Stimulated activated CD4-positive, alpha-beta T cell treated with anti-CD3 and anti-CD28 coated beads, TNF-alpha, amount 100 ng/mL, for 24 hours (primary cell): Measurements from ENCODE around the gene THSD4.

Experiments
- DNase-seq, 3 experiments: peaks; one replicate each; pipeline ENCODE4 v3.0.0-alpha.2; 2020; ENCODE audit warnings: low read depth in 3 of 3

Gene THSD4

DNA sequence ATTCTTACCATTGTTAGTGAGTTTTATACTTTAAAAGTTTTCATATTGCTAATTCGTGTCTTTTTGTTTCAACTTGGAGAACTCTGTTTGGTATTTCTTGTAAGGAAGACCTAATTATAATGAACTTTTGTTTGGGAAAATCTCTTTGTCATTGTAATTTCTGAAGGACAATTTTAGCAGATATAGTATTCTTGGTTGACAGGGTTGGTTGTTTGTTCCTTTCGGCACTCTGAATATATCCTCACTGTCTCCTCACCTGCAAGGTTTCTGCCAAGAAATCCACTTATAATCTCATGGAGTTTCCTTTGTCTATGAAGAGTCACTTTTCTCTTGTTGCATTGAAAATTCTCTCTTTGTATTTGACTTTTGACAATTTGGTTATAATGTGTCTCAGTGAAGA lies 469.9 kb downstream of the THSD4 start:
- DNase-seq, result no peak

DNA sequence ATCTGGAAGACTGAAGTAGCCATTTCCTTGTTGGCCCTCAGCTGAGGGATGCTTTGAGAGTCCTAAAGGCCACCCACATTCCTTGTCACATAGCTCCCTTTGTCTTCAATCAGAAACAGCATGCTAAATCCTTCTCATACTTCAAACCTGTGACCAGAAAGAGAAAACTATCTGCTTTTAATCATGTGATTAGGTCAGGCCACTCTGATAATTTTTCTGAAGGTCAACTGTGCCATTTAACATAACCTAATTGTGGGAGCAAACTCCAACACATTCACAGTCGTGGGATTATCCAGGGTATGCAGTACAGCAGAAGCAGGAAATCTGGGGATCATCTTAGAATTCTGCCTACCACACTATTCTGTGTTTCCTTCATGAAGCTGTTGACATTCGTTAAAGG lies 471.2 kb downstream of the THSD4 start:
- DNase-seq, result no peak

- DNase-seq, result no peak
These were observed 473.5 kb downstream of the THSD4 start for GRCh38 chr15:71588746-71589145.

- no peak for DNase-seq
These were observed 475.8 kb downstream of the THSD4 start for GRCh38 chr15:71591057-71591456.

DNA sequence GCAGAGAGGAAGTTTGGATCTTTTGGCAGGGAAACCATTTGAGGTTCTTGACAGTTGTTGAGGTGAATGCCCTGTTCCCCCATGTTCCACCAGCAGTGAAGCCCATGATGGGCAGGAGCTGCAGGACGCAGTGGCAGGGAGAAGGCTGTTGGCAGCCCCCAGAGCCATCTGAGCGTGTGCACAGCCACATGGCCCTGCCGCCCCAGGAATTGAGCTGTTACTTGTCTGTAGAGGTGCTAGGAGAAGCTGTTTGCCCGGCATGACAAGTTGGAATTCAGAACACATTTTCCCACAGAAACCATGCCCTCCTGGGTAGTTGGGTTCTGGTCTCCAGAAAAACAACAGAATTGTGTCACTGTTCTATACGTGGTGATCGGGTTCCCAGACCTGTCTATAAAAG lies 476.9 kb downstream of the THSD4 start:
- no peak for DNase-seq

- DNase-seq, result no peak
These were observed 480.7 kb downstream of the THSD4 start for GRCh38 chr15:71595846-71596553.

DNA sequence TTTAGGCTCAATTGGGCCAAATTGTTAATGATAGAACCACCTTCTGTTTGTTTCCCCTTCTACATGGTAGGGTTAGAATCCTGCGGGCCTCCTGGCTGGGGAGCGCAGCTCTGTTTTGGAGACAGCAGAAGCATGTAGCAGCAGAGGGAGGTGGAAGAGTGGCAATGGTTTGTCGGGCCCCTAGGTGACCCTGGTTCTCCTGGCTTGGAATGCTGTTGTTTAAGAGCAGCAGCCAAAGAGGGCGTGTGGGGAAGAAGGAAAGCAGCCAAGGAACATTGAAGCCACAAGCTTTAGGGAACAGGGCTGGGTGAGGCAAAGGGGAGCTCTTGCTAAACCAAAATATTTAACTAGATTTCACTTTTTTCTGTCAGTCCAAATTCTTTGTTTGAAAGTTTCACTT lies 481.4 kb downstream of the THSD4 start:
- no peak for DNase-seq

DNA sequence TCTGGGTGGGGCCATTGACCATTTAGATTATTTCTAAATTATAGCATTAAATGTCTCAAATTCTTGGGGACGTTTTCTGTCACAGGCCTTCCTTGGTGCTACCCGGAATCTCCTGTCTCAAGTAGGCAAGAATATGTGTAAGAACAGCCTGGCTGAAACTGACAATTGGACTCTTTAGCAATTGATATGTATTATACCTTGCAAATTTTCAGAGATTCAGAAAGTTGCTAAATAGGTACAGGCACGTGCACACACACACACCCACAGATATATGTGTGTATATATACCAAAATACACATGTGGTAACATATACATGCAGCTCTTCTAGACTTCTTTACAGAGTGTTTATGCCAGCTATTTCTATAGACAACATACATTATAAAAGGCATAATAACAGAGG lies 481.9 kb downstream of the THSD4 start:
- DNase-seq, result no peak

DNA sequence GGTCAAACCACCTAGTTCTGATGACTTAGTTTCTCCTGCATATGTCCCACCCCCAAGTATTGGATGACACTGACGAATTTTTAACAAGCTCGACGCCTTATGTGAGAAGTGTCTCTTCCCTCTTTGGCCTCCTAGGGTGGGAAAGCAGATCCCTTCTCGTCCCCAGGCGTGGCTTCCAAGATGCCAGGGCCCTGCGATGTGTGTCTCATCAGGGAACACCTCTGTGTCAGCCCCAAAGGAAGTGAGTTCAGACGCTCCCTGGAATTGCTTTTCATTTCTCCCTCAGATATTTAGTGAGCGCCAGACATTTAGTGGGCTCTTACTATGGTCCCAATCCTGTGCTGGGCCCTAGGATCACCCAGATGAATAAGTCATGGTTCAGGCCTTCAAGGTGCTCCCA lies 482.4 kb downstream of the THSD4 start:
- no peak for DNase-seq

- DNase-seq, result no peak
These were observed 483.5 kb downstream of the THSD4 start for GRCh38 chr15:71598741-71599140.

GRCh38 chr15:71599418-71600151 lies 484.3 kb downstream of the THSD4 start:
- no peak for DNase-seq

DNA sequence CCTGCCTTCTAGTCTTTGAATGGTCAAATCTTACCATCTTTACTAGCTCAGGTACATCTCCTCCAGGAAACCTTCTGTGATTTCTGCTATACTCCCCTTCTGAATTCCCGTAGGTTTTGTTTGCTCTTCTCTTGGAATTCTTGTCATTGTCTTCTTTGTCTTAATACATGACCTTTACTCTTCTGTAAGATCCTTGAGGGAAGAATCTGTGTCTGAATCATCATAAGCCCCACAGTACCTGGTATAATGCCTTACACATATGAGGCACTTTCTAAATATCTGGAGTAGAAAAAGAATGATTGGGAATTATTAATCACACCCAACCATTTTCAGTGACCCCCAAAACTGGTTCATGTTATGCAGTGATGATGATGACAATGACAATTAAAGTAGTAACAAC lies 485.0 kb downstream of the THSD4 start:
- no peak for DNase-seq

- DNase-seq, result no peak
These were observed 486.0 kb downstream of the THSD4 start for GRCh38 chr15:71601038-71601834.

DNA sequence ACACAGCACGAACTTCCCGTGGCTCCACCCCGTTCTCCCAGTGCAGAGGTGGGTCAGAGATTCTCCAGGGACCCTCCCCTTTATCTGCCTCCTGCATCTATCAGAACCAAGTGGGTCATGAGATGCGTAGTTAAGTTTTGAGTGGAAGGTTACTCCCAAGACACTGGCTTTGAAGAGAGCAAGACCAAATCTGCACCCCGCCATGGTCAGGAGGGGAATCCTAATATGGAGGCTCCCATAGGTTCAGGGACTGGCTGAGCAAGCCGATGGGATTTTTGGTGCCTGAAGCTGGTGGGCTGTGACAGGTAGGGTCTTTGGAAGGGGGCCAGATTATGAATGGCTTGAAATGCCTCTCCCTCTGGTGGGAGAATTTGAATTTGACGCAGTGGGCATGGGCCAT lies 488.1 kb downstream of the THSD4 start:
- DNase-seq, result no peak

DNA sequence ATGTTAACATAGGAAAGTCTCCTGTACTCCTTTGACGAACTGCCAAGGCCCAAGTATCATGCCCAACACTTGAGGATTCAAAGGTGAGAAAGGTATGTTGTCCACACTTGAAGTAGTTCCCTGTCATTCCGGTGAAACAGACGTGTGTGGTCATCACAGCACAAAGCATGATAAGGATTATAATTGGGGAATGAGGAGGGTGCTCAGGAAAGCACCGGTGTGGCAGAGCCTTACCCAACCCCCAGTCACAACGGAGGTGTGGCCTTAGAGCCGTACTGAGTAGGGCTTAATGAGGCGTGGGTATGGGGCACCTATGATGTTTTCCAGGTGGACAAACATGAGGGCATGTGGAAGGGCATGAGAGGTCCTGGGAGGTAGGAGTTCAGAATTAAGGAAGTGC lies 492.1 kb downstream of the THSD4 start:
- DNase-seq, result no peak

DNA sequence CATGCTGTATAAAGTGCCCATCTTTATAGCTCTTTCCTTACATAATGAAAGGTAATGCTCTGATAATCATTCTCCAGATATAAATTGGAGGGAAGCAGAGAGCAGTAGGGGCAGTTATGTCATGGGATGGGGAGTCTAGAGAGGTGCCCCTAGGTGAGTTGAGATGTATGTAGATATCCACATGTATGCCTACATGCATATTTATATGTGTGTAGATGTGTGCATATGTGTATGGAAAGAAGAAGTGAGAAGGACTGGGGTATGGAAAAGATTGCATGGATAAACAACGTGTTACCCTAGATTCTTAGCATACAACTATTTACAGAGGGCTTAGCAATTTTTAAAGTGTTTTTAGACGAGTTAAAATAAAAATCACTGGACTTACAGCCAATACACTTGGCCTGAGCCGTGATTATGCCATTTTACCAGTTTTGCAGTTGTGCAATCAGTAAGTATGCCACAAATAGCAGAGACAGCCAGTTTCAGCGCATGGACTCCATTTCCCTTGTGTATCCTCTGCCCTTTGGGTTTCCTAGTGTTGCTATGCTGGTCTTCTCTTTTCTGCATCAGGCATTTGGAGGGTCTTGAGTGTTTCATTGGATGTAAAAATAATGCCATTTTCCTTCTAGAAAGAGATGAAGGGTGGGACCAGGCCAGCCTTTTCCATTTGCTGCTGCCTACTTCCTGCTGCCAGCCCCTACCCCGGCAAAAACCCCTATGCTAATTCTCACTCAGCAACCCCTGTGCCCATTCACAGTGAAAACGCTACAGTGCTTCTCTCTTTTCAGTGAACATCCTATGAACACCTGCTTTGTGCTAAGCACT lies 495.7 kb downstream of the THSD4 start:
- DNase-seq, result no peak

- DNase-seq, result no peak
These were observed 496.5 kb downstream of the THSD4 start for GRCh38 chr15:71611553-71612396.

DNA sequence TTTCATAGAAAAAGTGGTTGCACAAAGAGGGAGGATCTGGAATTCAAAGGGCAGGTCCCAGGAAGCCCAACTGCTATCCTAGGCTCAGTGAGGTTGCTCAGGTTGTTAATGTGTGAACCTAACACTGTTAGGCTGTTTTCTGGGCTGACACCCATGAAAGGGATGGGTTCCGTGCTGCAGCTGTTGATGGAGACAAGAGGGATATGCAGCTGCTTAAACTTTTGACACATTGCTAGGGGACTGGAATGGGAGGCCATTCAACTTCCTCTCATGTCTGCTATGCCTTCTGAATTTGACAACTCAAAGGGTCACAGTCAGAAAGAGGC lies 497.1 kb downstream of the THSD4 start:
- DNase-seq, result no peak

DNA sequence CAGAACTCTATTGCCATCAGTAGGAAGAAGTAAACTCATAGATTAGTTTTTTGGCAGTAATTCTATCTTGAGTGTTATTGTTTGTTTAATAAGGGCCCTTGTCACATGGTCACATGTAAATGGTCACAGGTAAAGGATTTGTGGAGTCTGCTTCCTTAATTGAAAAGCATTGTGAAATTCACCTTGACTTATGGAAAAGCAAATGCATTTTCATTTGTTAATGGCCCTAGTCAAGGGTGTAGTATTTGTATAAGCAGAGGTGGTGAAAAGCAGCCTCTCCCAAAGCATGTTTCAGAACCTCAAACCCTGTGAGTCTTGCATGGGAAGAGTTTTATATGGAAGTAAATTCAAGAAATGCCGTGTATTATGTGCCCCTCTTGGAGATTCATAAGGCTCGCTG lies 497.6 kb downstream of the THSD4 start:
- no peak for DNase-seq

DNA sequence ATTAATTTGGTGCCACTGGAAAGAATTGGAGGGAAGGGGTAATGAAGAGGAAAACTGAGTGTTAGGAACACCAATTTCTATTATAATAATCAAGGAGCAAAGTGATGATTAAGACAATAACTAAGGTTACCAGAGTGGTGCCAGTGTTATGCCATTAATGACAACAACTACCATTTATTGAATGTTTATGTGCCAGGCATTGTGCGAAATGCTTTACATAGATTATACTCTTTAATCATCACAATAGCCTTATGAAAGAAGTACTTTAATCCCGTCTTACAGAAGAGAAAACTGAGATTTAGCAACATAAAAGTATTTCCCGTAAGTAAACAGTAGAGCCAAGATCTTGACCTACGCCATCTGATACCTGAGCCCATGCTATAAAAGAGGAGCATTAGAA lies 507.8 kb downstream of the THSD4 start:
- no peak for DNase-seq

DNA sequence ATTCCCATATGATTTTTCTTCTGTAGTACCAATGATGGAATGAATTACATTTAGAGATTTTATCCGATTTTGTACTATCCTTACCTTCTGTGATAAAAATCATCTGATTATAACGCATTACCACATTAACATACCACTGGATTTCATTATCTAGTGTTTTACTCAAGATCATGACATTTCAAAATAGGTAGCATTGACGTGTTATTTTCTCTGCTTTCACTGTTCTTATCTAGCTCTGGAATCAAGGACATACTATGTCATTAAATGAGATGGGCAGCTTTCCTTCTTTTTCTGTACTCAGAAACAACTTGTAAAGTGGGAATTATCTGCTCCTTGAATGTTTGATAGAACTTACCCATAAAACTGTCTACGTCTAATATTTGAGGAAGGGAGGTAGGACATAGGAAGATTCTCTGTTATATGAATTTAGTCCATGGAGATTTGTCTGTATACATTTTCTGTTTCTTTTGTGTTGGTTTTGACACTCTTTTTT lies 511.4 kb downstream of the THSD4 start:
- DNase-seq, result no peak
